ENCODE results near the gene MORC4. TPM values are rescaled to one million over a fixed set of nuclear protein-coding genes. Genes with fewer than 3 reads are reported as not detected.

Gene MORC4
- total RNA-seq, 1 experiment from 2014 or later, result 69.7 TPM

GRCh38 chrX:106927023-106927422 lies 73.0 kb downstream of the MORC4 start:
- no peaks in the 10 kb centered on the region for H3K9me3 ChIP-seq
- Mint-ChIP-seq H3K4me1 (ENCODE audit: low read depth, unreplicated experiment) (no peaks in the 10 kb centered on the region), H3K27me3 (ENCODE audit: insufficient read depth, unreplicated experiment) (no peaks in the 10 kb centered on the region), H3K9me3 (ENCODE audit: unreplicated experiment) (no peaks in the 10 kb centered on the region), H3K4me3 (ENCODE audit: unreplicated experiment) (no peak overlapping the region), H3K36me3 (ENCODE audit: insufficient read depth, unreplicated experiment) (peaks cover 7% of the 10 kb centered on the region), H3K27ac (ENCODE audit: unreplicated experiment) (peak overlapping the region; percentile 22)
- ChIA-PET CTCF (no interaction called here), POLR2A (no interaction called here)
- DNase-seq, result no peak
- H3K4me3 ChIP-seq (ENCODE audit: low read depth, low read length), result no peak overlapping the region
- no peaks in the 10 kb centered on the region for H3K36me3 ChIP-seq (ENCODE audit: control insufficient read depth, insufficient read depth, low read length)
- no TSS peak for BruUV-seq (replicated peaks)
- H3K27me3 ChIP-seq (replicated peaks; ENCODE audit: control insufficient read depth, insufficient read depth, low read length), result no peaks in the 10 kb centered on the region
- intact Hi-C loops (cut with micrococcal nuclease; ENCODE audit: unreplicated experiment), result no loop called here
- TF ChIP-seq CTCF (IDR thresholded peaks at IDR 0.05; ENCODE audit: insufficient read depth in 1 of 2, low read depth in 1 of 2, low read length in 1 of 2, severe bottlenecking in 1 of 2, unreplicated experiment in 1 of 2), result no peak
- peaks cover 38% of the 10 kb centered on the region for H3K4me1 ChIP-seq

- no TSS peak for BruUV-seq (replicated peaks)
- Histone ChIP-seq H3K4me3 (ENCODE audit: low read depth, low read length) (no peak overlapping the region), H3K36me3 (ENCODE audit: control insufficient read depth, insufficient read depth, low read length) (no peaks in the 10 kb centered on the region), H3K4me1 (peaks cover 12% of the 10 kb centered on the region; the same call in 1 of the 2 replicates), H3K9me3 (no peaks in the 10 kb centered on the region), H3K27me3 (replicated peaks; ENCODE audit: control insufficient read depth, insufficient read depth, low read length) (no peaks in the 10 kb centered on the region)
- POLR2A ChIA-PET, result no interaction called here
- no peak for DNase-seq
- TF ChIP-seq CTCF (IDR thresholded peaks at IDR 0.05; ENCODE audit: insufficient read depth in 1 of 2, low read depth in 1 of 2, low read length in 1 of 2, severe bottlenecking in 1 of 2, unreplicated experiment in 1 of 2), result no peak
- Mint-ChIP-seq H3K27me3 (ENCODE audit: insufficient read depth, unreplicated experiment) (no peaks in the 10 kb centered on the region), H3K36me3 (ENCODE audit: insufficient read depth, unreplicated experiment) (no peaks in the 10 kb centered on the region), H3K4me1 (ENCODE audit: low read depth, unreplicated experiment) (peaks cover 9% of the 10 kb centered on the region), H3K27ac (ENCODE audit: unreplicated experiment) (no peak overlapping the region), H3K9me3 (ENCODE audit: unreplicated experiment) (no peaks in the 10 kb centered on the region), H3K4me3 (ENCODE audit: unreplicated experiment) (no peak overlapping the region)
- intact Hi-C loops (cut with micrococcal nuclease; ENCODE audit: unreplicated experiment), result no loop called here
- CTCF ChIA-PET, result no interaction called here
Measured at GRCh38 chrX:106921637-106922036, 78.4 kb downstream of the MORC4 start.

DNA sequence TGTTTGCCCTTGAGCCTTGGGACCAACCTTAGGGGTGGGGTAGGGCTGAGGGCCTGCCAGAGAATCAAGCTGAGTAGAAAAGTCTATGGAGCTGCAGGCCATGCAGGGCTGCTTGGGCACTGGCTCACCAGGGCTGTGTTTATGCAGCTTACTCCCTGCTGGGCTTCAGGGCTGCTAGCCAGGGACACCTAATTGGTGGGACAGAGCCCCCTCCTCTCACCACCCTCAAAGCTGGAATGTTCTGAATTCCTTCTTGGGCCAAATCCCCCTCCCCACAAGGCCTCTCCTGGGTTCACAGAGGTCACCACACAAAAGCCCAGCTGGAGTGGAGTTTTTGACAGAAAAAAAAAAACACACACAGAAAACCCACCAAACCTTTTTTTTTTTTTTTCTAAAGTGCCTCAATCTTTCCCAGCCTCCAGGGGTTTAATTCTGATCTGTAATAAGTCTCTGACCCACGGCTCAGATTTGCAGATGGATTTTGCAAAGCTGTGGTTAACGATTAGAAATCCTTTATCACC lies 80.0 kb downstream of the MORC4 start, which contains the start of gene CLDN2:
TSS of gene CLDN2 (plus strand) at position 471 of the 521 bp plus-strand sequence. CDS start 7,827 bp downstream, outside the sequence.
- Histone ChIP-seq H3K4me1 (peaks cover 12% of the 10 kb centered on the region; the same call in 1 of the 2 replicates), H3K4me3 (ENCODE audit: low read depth, low read length) (no peak within 1 kb of the TSS), H3K27me3 (replicated peaks; ENCODE audit: control insufficient read depth, insufficient read depth, low read length) (no peaks in the 10 kb centered on the region), H3K36me3 (ENCODE audit: control insufficient read depth, insufficient read depth, low read length) (no peaks in the 10 kb centered on the region), H3K9me3 (no peaks in the 10 kb centered on the region)
- no peaks in the 10 kb centered on the region for H3K9me3 Mint-ChIP-seq (ENCODE audit: unreplicated experiment)
- no peaks in the 10 kb centered on the region for H3K27me3 Mint-ChIP-seq (ENCODE audit: insufficient read depth, unreplicated experiment)
- intact Hi-C loops (cut with micrococcal nuclease; ENCODE audit: unreplicated experiment), result no loop called here
- BruUV-seq (replicated peaks), result no TSS peak
- H3K4me3 Mint-ChIP-seq (ENCODE audit: unreplicated experiment), result no peak within 1 kb of the TSS
- ChIA-PET CTCF (interaction anchor here (1.1 kb wide), 1 partner anchor 21 kb away, joined by 4 read pairs; no protein-coding TSS in a partner anchor), POLR2A (no interaction called here)
- no peaks in the 10 kb centered on the region for H3K36me3 Mint-ChIP-seq (ENCODE audit: insufficient read depth, unreplicated experiment)
- DNase-seq, result no peak
- TF ChIP-seq CTCF (IDR thresholded peaks at IDR 0.05; ENCODE audit: insufficient read depth in 1 of 2, low read depth in 1 of 2, low read length in 1 of 2, severe bottlenecking in 1 of 2, unreplicated experiment in 1 of 2), result no peak
- peaks cover 9% of the 10 kb centered on the region for H3K4me1 Mint-ChIP-seq (ENCODE audit: low read depth, unreplicated experiment)
- peak within 1 kb of the TSS; percentile 76 for H3K27ac Mint-ChIP-seq (ENCODE audit: unreplicated experiment)
